H1 (cell line): Measurements from ENCODE around the gene ALPL. TPM values are rescaled to one million over a fixed set of nuclear protein-coding genes. Genes with fewer than 3 reads are reported as not detected.

Source experiments
- CTCF ChIA-PET: fragments of 300-600 bp; sonication (Branson Sonifier 250); formaldehyde crosslinking; loops from one replicate; lab custom pipeline; 2021; ENCODE audit not compliant: partially characterized antibody; lab: Charles Lee
- POLR2A ChIA-PET: fragments of 300-600 bp; sonication (Branson Sonifier 250); formaldehyde crosslinking; loops from one replicate; lab custom pipeline; 2021; ENCODE audit warnings: inconsistent platforms; ENCODE audit not compliant: partially characterized antibody; lab: Charles Lee
- DNase-seq, 2 experiments: peaks; one replicate each; pipeline versions ENCODE4 v3.0.0 to v3.0.0-alpha.2; 2010 to 2022; ENCODE audit warnings: low spot score in 2 of 2, low read depth in 1 of 2, mixed read lengths in 1 of 2
- FAIRE-seq: peaks from 2 replicates; lab custom pipeline; 2011; peaks lifted over from hg19 to GRCh38; lab: Jason Lieb, UNC
- H2AFZ ChIP-seq: 2 replicates; pipeline ENCODE4 v1.8.1; 2012; ENCODE audit warnings: low read length, inconsistent platforms
- H2AK5ac ChIP-seq: 2 replicates; pipeline ENCODE4 v1.6.1; 2013; ENCODE audit warnings: low read depth, low read length
- H2BK120ac ChIP-seq: replicated peaks from 2 replicates; pipeline ENCODE3; 2013; ENCODE audit warnings: low read depth, low read length, inconsistent platforms
- H2BK12ac ChIP-seq: 2 replicates; pipeline ENCODE4 v1.6.1; 2013; ENCODE audit warnings: low read depth, low read length
- H2BK15ac ChIP-seq: 2 replicates; pipeline ENCODE4 v1.6.1; 2013; ENCODE audit warnings: low read length
- H2BK20ac ChIP-seq: 2 replicates; pipeline ENCODE4 v1.6.1; 2013; ENCODE audit warnings: low read length
- H2BK5ac ChIP-seq: 2 replicates; pipeline ENCODE4 v1.6.1; 2013; ENCODE audit warnings: low read depth, low read length
- H3K14ac ChIP-seq: 2 replicates; pipeline ENCODE4 v1.6.1; 2013; ENCODE audit warnings: inconsistent platforms; ENCODE audit not compliant: insufficient read length
- H3K18ac ChIP-seq: 2 replicates; pipeline ENCODE4 v1.6.1; 2013; ENCODE audit warnings: low read length; ENCODE audit errors: extremely low read depth
- H3K23ac ChIP-seq: 2 replicates; pipeline ENCODE4 v1.6.1; 2013; ENCODE audit warnings: inconsistent platforms; ENCODE audit not compliant: insufficient read length
- H3K23me2 ChIP-seq: 2 replicates; pipeline ENCODE4 v1.6.1; 2013; ENCODE audit warnings: low read depth, low read length
- H3K27ac ChIP-seq: 2 replicates; pipeline ENCODE4 v1.6.1; 2011; ENCODE audit warnings: low read depth, low read length, inconsistent platforms
- H3K27me3 ChIP-seq, 4 experiments: replicated peaks in 1 of 4; 1 replicate in 1 of 4; 2 replicates in 3 of 4; pipeline versions ENCODE4 v1.6.1 to v1.8.1; 2011 to 2013; ENCODE audit warnings: low read length in 3 of 4, mild to moderate bottlenecking in 3 of 4, inconsistent platforms in 2 of 4, mixed read lengths in 2 of 4, moderate library complexity in 1 of 4; ENCODE audit not compliant: control insufficient read depth in 3 of 4, insufficient read depth in 3 of 4; ENCODE audit errors: extremely low read depth in 1 of 4
- H3K36me3 ChIP-seq, 4 experiments: 2 replicates each; pipeline versions ENCODE4 v1.6.1 to v1.8.1; 2011 to 2013; ENCODE audit warnings: mild to moderate bottlenecking in 4 of 4, low read length in 3 of 4, moderate library complexity in 2 of 4, control low read depth in 1 of 4, inconsistent platforms in 1 of 4; ENCODE audit not compliant: insufficient read depth in 4 of 4, control insufficient read depth in 2 of 4
- H3K4ac ChIP-seq: replicated peaks from 2 replicates; pipeline ENCODE3; 2013; ENCODE audit warnings: low read length, low read depth, mixed read lengths, inconsistent platforms; ENCODE audit not compliant: insufficient read length
- H3K4me1 ChIP-seq, 4 experiments: replicated peaks in 1 of 4; 1 replicate in 1 of 4; 2 replicates in 3 of 4; pipeline versions ENCODE4 v1.6.1 to v1.8.1; 2011 to 2013; ENCODE audit warnings: low read length in 3 of 4, inconsistent platforms in 2 of 4, mixed read lengths in 1 of 4; ENCODE audit not compliant: insufficient read depth in 4 of 4, control insufficient read depth in 3 of 4
- H3K4me2 ChIP-seq, 2 experiments: 2 replicates each; pipeline versions ENCODE4 v1.6.1 to v1.8.1; 2011 to 2013; ENCODE audit warnings: low read depth in 2 of 2, low read length in 2 of 2, control low read depth in 1 of 2, inconsistent platforms in 1 of 2, mild to moderate bottlenecking in 1 of 2; ENCODE audit not compliant: insufficient read depth in 1 of 2
- H3K4me3 ChIP-seq, 4 experiments: fragments of 200-600, 300-600 bp in 1 of 4; sonication (generic), shearing (Covaris generic), sonication (Bioruptor Twin) in 1 of 4; 2 replicates each; pipeline versions ENCODE4 v1.5.1 to v1.8.1; 2011 to 2016; ENCODE audit warnings: low read length in 4 of 4, low read depth in 3 of 4, control low read depth in 2 of 4, inconsistent platforms in 2 of 4, mild to moderate bottlenecking in 2 of 4, mixed read lengths in 1 of 4, moderate library complexity in 1 of 4; ENCODE audit not compliant: insufficient read depth in 2 of 4; ENCODE audit errors: extremely low read depth in 1 of 4
- H3K56ac ChIP-seq: replicated peaks from 2 replicates; pipeline ENCODE3; 2013; ENCODE audit warnings: low read depth, mild to moderate bottlenecking, mixed read lengths, low read length, inconsistent platforms; ENCODE audit not compliant: insufficient read length
- H3K79me1 ChIP-seq: 2 replicates; pipeline ENCODE4 v1.6.1; 2013; ENCODE audit warnings: low read depth, low read length, control low read depth
- H3K79me2 ChIP-seq, 2 experiments: 2 replicates each; pipeline versions ENCODE4 v1.6.1 to v1.8.1; 2012 to 2013; ENCODE audit warnings: low read length in 2 of 2, mild to moderate bottlenecking in 2 of 2, inconsistent platforms in 1 of 2; ENCODE audit not compliant: insufficient read depth in 2 of 2, control insufficient read depth in 1 of 2
- H3K9ac ChIP-seq, 4 experiments: replicated peaks in 1 of 4; 1 replicate in 1 of 4; 2 replicates in 3 of 4; pipeline versions ENCODE4 v1.6.1 to v1.8.1; 2011 to 2013; ENCODE audit warnings: low read depth in 3 of 4, low read length in 3 of 4, control low read depth in 2 of 4, mild to moderate bottlenecking in 2 of 4, moderate library complexity in 2 of 4, inconsistent platforms in 1 of 4; ENCODE audit errors: extremely low read depth in 1 of 4
- H3K9me3 ChIP-seq, 2 experiments: 2 replicates each; pipeline versions ENCODE4 v1.6.1 to v1.8.1; 2012 to 2013; ENCODE audit warnings: mild to moderate bottlenecking in 2 of 2, moderate library complexity in 2 of 2, control low read depth in 1 of 2, inconsistent platforms in 1 of 2, low read depth in 1 of 2, low read length in 1 of 2, mixed read lengths in 1 of 2; ENCODE audit not compliant: insufficient read depth in 2 of 2
- H4K20me1 ChIP-seq, 2 experiments: replicated peaks in 1 of 2; 2 replicates each; pipeline versions ENCODE3 to v1.8.1; 2011 to 2013; ENCODE audit warnings: inconsistent platforms in 2 of 2, low read length in 2 of 2, mild to moderate bottlenecking in 1 of 2; ENCODE audit not compliant: insufficient read depth in 2 of 2, control insufficient read depth in 1 of 2
- H4K5ac ChIP-seq: 2 replicates; pipeline ENCODE4 v1.6.1; 2013; ENCODE audit warnings: low read length, low read depth, mixed read lengths, inconsistent platforms; ENCODE audit not compliant: insufficient read length
- H4K8ac ChIP-seq: 2 replicates; pipeline ENCODE4 v1.8.0; 2013; ENCODE audit warnings: mild to moderate bottlenecking, moderate library complexity, low read length, inconsistent platforms; ENCODE audit not compliant: insufficient read depth; ENCODE audit errors: extremely low read depth
- H4K91ac ChIP-seq: replicated peaks from 2 replicates; pipeline ENCODE3; 2013; ENCODE audit warnings: low read length, mixed read lengths, inconsistent platforms; ENCODE audit not compliant: insufficient read length
- CBX8 ChIP-seq: fragments of 300-800, 300-1000 bp; sonication (generic); IDR thresholded peaks from 2 replicates; pipeline ENCODE4 v1.7.1; 2016; ENCODE audit warnings: low read depth, low read length, borderline replicate concordance
- POLR2AphosphoS5 ChIP-seq: IDR thresholded peaks from 2 replicates; pipeline ENCODE4 v1.6.1; 2011; ENCODE audit warnings: low read depth, low read length
- SIN3A ChIP-seq, 2 experiments: IDR thresholded peaks in 1 of 2; conservative IDR thresholded peaks in 1 of 2; 2 replicates each; pipeline ENCODE4 v1.6.1; 2011 to 2012; ENCODE audit warnings: low read length in 2 of 2, improper control_type of control experiment in 1 of 2, low read depth in 1 of 2, mild to moderate bottlenecking in 1 of 2
- SUZ12 ChIP-seq: fragments of 200-600 bp; sonication (generic); IDR thresholded peaks from 2 replicates; pipeline ENCODE4 v1.6.1; 2012; ENCODE audit warnings: mild to moderate bottlenecking, inconsistent platforms, low read length, moderate library complexity, mixed read lengths
- TBP ChIP-seq: IDR thresholded peaks from 2 replicates; pipeline ENCODE4 v1.6.1; 2011; ENCODE audit warnings: low read depth, low read length, improper control_type of control experiment
- whole genome bisulfite sequencing, 2 experiments: shearing (Covaris generic) in 1 of 2; methylation state at CpG; one replicate each; pipeline versions ENCODE4 v1.1.6 to v1.1.7; 2013 to 2015; ENCODE audit warnings: low lambda C conversion rate in 2 of 2, mixed read lengths in 2 of 2, inconsistent platforms in 1 of 2, low coverage in 1 of 2, missing lambda C conversion rate in 1 of 2; ENCODE audit not compliant: insufficient replicate concordance in 2 of 2, insufficient coverage in 1 of 2, insufficient read length in 1 of 2; ENCODE audit errors: extremely low coverage in 1 of 2, missing lambda C conversion rate in 1 of 2; 5-methylcytosine and 5-hydroxymethylcytosine counted together
- polyA plus RNA-seq, 7 experiments: library from polyadenylated mRNA; depleted of rRNA in 3 of 7; stranded (reverse) in 5 of 7; unstranded in 2 of 7; fragments of >200 nt in 5 of 7; fragments of 200-250 nt in 2 of 7; gene quantifications; 1 replicate in 5 of 7; 2 replicates in 1 of 7; 4 replicates in 1 of 7; pipeline versions ENCODE4 v1.2.1 to v1.2.3, GENCODE V29; 2011 to 2013; ENCODE audit warnings: missing spikeins in 2 of 7, mixed read lengths in 2 of 7
- total RNA-seq: library from RNA; stranded (reverse); fragmentation: NEBNext Ultra II Directional; extraction: Animal tissue kit (Norgen Biotek cat#: 25700); gene quantifications from 2 replicates; pipeline ENCODE4 v1.2.1, GENCODE V29; 2021
- TF ChIP-seq, protein P1 (sequence below): IDR thresholded peaks from 2 replicates; pipeline ENCODE4 v1.6.1; 2012; ENCODE audit warnings: low read length, inconsistent platforms

Gene ALPL
- total and polyA plus RNA-seq, 2 of the 8 experiments (the other 6 are each of a cell fraction or from before 2014, with no cell fraction given), result 175 to 362 TPM

DNA sequence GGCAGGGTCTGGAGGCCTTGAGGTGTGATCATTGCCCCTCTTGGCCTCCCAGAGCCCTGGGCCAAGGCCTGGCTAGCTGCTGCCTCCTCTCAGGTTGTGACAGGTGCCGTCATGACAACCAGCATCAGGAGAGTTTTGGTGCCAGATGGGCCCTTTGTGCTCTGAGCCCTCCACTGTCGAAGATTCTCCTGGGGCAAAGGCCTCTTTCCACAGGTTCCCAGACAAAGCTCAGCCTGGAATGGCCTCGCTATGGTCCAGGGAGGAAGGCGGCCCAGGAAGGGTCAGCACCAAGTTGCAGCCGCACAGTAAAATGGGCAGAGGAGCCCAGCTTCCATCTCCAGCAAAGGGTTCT is 78.4 kb downstream of the ALPL start:
- H3K56ac ChIP-seq, result no peak overlapping the region
- H3K9me3 ChIP-seq, result no peaks in the 10 kb centered on the region
- H3K23me2 ChIP-seq, result no peaks in the 10 kb centered on the region
- no peak overlapping the region for H2BK120ac ChIP-seq
- H3K9ac ChIP-seq, result no peak overlapping the region
- ChIA-PET CTCF (interaction anchor here (0.6 to 3.1 kb wide), 6 partner anchors 8 to 317 kb away, joined by 3 to 13 read pairs (median 8); no protein-coding TSS in a partner anchor), POLR2A (interaction anchor here (1.4 kb wide), 1 partner anchor 9 kb away, joined by 3 read pairs; no protein-coding TSS in a partner anchor)
- no peak overlapping the region for H3K14ac ChIP-seq
- no peak overlapping the region for H4K91ac ChIP-seq
- H2AFZ ChIP-seq, result no peak overlapping the region
- TF ChIP-seq SIN3A (conservative IDR thresholded peaks at IDR 0.05 in 1 of 2, IDR thresholded peaks at IDR 0.05 in 1 of 2; ENCODE audit: low read depth in 1 of 2, low read length in 2 of 2) (no peak), POLR2AphosphoS5 (no peak), TBP (no peak), SUZ12 (no peak), CBX8 (no peak)
- TF ChIP-seq, protein P1, sequence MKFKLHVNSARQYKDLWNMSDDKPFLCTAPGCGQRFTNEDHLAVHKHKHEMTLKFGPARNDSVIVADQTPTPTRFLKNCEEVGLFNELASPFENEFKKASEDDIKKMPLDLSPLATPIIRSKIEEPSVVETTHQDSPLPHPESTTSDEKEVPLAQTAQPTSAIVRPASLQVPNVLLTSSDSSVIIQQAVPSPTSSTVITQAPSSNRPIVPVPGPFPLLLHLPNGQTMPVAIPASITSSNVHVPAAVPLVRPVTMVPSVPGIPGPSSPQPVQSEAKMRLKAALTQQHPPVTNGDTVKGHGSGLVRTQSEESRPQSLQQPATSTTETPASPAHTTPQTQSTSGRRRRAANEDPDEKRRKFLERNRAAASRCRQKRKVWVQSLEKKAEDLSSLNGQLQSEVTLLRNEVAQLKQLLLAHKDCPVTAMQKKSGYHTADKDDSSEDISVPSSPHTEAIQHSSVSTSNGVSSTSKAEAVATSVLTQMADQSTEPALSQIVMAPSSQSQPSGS, result no peak
- DNase-seq (no peak), FAIRE-seq (no peak)
- H2AK5ac ChIP-seq, result no peak overlapping the region
- no peak overlapping the region for H3K4ac ChIP-seq
- H4K8ac ChIP-seq, result no peak overlapping the region
- peaks cover 0 to 3% of the 10 kb centered on the region in 2 experiments for H4K20me1 ChIP-seq
- no peaks in the 10 kb centered on the region for H3K36me3 ChIP-seq
- H3K4me2 ChIP-seq, result no peak overlapping the region
- H3K4me3 ChIP-seq, result no peak overlapping the region
- H3K27ac ChIP-seq, result no peak overlapping the region
- no peak overlapping the region for H4K5ac ChIP-seq
- H2BK15ac ChIP-seq, result no peak overlapping the region
- H3K4me1 ChIP-seq, result peaks cover 5 to 21% (median 11%) of the 10 kb centered on the region in 4 experiments; a peak in 6 of 7 replicates
- H3K79me2 ChIP-seq, result no peaks in the 10 kb centered on the region
- H2BK5ac ChIP-seq, result no peak overlapping the region
- no peak overlapping the region for H2BK20ac ChIP-seq
- H3K23ac ChIP-seq, result no peak overlapping the region
- H3K27me3 ChIP-seq, result peaks cover 0 to 4% (median 2%) of the 10 kb centered on the region in 4 experiments; a peak in 2 of 7 replicates
- no peaks in the 10 kb centered on the region for H3K79me1 ChIP-seq
- H3K18ac ChIP-seq, result 0 out of 2 replicates have a peak overlapping the region, but pooled peaks have one; percentile 28
- H2BK12ac ChIP-seq, result no peak overlapping the region
- 68% methylated on average over 5 of the region's 5 CpGs; no CpG with 5 or more reads in 1 of the 2 experiments for WGBS, 2 experiments
